ENCODE measurements around the gene PRKD1. TPM values are rescaled to one million over a fixed set of nuclear protein-coding genes. Genes with fewer than 3 reads are reported as not detected.

The PRKD1 gene
- total RNA-seq, 1 donor from 2014 or later: 33.7 TPM

GRCh38 chr14:29681316-29681715 is 246.3 kb downstream of the PRKD1 start:
- no peak for DNase-seq (ENCODE audit: low spot score)

GRCh38 chr14:29674566-29675285 is 252.9 kb downstream of the PRKD1 start:
- DNase-seq (ENCODE audit: low spot score): no peak

GRCh38 chr14:29672831-29673230 is 254.8 kb downstream of the PRKD1 start:
- peak; percentile 37 for DNase-seq (ENCODE audit: low spot score)

GRCh38 chr14:29671034-29671433 is 256.6 kb downstream of the PRKD1 start:
- no peak for DNase-seq (ENCODE audit: low spot score)

- DNase-seq (ENCODE audit: low spot score): no peak
Measured at GRCh38 chr14:29668201-29668600, 259.4 kb downstream of the PRKD1 start.

GRCh38 chr14:29664515-29664914 is 263.1 kb downstream of the PRKD1 start:
- DNase-seq (ENCODE audit: low spot score): no peak

- DNase-seq (ENCODE audit: low spot score): peak; percentile 55
Measured at GRCh38 chr14:29663281-29663801, 264.3 kb downstream of the PRKD1 start.

GRCh38 chr14:29654901-29655550 is 272.6 kb downstream of the PRKD1 start:
- peak; percentile 12 for DNase-seq (ENCODE audit: low spot score)

- DNase-seq (ENCODE audit: low spot score): no peak
Measured at GRCh38 chr14:29653303-29653702, 274.3 kb downstream of the PRKD1 start.

GRCh38 chr14:29652571-29652970 is 275.1 kb downstream of the PRKD1 start:
- DNase-seq (ENCODE audit: low spot score): peak; percentile 41

- peak; percentile 59 for DNase-seq (ENCODE audit: low spot score)
Measured at GRCh38 chr14:29650554-29651269, 276.9 kb downstream of the PRKD1 start.

GRCh38 chr14:29649170-29649569 is 278.5 kb downstream of the PRKD1 start:
- no peak for DNase-seq (ENCODE audit: low spot score)

GRCh38 chr14:29648045-29648444 is 279.6 kb downstream of the PRKD1 start:
- DNase-seq (ENCODE audit: low spot score): no peak

- no peak for DNase-seq (ENCODE audit: low spot score)
Measured at GRCh38 chr14:29645117-29645516, 282.5 kb downstream of the PRKD1 start.

GRCh38 chr14:29643433-29644211 is 284.0 kb downstream of the PRKD1 start:
- DNase-seq (ENCODE audit: low spot score): no peak

- DNase-seq (ENCODE audit: low spot score): no peak
Measured at GRCh38 chr14:29637411-29637810, 290.2 kb downstream of the PRKD1 start.

GRCh38 chr14:29636870-29637269 is 290.8 kb downstream of the PRKD1 start:
- no peak for DNase-seq (ENCODE audit: low spot score)

- no peak for DNase-seq (ENCODE audit: low spot score)
Measured at GRCh38 chr14:29630566-29631160, 297.0 kb downstream of the PRKD1 start.

GRCh38 chr14:29629839-29630238 is 297.8 kb downstream of the PRKD1 start:
- no peak for DNase-seq (ENCODE audit: low spot score)

GRCh38 chr14:29627137-29627536 is 300.5 kb downstream of the PRKD1 start:
- no peak for DNase-seq (ENCODE audit: low spot score)

All from umbilical cord (tissue), 2 donors.